Coronary artery (tissue), 2 donors: ENCODE data around the gene DMAC2.

ENCODE experiments used
- DNase-seq: peaks from one replicate; pipeline ENCODE4 v3.0.0-alpha.2; 2017; ENCODE audit warnings: low spot score
- H3K27ac ChIP-seq, 2 donors: fragments of 200-600 bp; sonication (generic); one replicate each; pipeline ENCODE4 v1.5.1; 2016 to 2019
- H3K4me3 ChIP-seq: fragments of 200-600 bp; sonication (generic); 2 replicates; pipeline ENCODE4 v1.5.1; 2016; ENCODE audit warnings: mild to moderate bottlenecking, moderate library complexity
- TF ChIP-seq, protein P1 (sequence below): fragments of 200-600 bp; sonication (generic); IDR thresholded peaks from one replicate; pipeline ENCODE4 v1.5.1; 2019; ENCODE audit warnings: antibody characterized with exemption

The DMAC2 gene

DNA sequence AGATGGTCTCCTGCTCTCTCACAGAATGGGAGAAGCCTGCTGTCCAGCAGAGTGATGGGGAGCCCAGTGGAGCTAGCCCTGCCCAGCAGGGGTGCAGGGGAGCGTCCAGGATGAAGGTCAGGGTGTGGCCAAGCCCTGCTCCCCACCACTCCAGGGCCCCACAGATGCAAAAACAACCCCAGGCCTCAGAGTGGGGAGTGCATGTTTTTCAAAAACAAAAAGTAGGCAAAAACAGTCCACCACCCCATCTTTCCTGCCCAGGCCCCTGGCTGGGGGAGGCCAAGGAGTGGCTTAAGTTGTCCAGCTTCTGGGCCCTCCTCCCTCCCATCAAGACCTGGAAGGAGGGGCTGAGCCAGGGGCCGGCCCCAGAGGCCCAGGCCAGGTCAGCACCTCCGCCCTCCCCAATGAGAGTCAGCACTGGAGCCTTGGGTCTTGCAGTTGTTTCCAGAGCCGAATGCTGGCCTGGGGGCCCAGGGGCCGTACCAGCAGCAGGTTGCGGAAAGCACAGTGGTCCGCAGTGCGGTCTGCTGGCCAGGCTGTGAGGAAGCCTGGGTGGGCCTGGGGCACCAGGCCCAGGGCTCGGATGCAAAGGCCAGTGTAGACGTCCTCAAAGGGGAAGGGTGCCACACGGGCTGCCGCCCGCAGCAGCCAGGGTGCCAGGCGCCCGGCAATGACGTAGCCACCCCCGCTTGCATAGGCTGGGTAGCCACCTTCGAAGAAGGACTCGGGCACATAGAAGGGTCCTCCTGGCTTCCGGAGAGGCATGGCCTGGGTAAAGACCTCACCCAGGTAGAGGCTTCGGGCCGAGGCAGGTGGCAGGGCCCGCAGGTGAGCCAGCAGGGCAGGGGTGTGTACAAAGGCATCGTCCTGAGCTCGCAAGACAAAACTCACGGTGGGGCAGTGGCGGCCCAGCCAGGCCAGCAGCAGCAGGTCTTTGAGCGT lies 14.3 kb downstream of the DMAC2 start:
- Histone ChIP-seq H3K27ac (peak overlapping the region in 1 of 2 donors; percentile 89), H3K4me3 (no peak overlapping the region)
- TF ChIP-seq, protein P1, sequence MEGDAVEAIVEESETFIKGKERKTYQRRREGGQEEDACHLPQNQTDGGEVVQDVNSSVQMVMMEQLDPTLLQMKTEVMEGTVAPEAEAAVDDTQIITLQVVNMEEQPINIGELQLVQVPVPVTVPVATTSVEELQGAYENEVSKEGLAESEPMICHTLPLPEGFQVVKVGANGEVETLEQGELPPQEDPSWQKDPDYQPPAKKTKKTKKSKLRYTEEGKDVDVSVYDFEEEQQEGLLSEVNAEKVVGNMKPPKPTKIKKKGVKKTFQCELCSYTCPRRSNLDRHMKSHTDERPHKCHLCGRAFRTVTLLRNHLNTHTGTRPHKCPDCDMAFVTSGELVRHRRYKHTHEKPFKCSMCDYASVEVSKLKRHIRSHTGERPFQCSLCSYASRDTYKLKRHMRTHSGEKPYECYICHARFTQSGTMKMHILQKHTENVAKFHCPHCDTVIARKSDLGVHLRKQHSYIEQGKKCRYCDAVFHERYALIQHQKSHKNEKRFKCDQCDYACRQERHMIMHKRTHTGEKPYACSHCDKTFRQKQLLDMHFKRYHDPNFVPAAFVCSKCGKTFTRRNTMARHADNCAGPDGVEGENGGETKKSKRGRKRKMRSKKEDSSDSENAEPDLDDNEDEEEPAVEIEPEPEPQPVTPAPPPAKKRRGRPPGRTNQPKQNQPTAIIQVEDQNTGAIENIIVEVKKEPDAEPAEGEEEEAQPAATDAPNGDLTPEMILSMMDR = no peak
- no peak for DNase-seq

DNA sequence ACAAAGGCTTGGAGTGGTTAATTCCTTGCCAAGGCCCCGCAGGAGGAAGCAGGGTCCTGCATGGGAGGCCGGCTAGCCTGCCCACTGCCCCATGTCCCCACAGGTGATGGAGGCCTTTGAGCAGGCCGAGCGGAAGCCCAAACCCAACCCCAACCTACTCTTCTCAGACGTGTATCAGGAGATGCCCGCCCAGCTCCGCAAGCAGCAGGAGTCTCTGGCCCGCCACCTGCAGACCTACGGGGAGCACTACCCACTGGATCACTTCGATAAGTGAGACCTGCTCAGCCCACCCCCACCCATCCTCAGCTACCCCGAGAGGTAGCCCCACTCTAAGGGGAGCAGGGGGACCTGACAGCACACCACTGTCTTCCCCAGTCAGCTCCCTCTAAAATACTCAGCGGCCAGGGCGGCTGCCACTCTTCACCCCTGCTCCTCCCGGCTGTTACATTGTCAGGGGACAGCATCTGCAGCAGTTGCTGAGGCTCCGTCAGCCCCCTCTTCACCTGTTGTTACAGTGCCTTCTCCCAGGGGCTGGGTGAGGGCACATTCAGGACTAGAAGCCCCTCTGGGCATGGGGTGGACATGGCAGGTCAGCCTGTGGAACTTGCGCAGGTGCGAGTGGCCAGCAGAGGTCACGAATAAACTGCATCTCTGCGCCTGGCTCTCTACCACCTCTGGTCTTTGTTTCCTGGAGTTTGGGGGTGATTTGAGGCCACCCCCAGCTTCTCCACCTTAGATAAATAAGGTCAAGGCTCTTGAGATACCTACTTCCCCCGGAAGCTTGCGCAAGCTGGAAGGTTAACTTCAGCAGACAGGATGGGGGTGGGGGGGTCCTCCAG lies 15.2 kb downstream of the DMAC2 start:
- TF ChIP-seq, protein P1 = no peak
- Histone ChIP-seq H3K4me3 (no peak overlapping the region), H3K27ac (no peak overlapping the region)
- no peak for DNase-seq

DNA sequence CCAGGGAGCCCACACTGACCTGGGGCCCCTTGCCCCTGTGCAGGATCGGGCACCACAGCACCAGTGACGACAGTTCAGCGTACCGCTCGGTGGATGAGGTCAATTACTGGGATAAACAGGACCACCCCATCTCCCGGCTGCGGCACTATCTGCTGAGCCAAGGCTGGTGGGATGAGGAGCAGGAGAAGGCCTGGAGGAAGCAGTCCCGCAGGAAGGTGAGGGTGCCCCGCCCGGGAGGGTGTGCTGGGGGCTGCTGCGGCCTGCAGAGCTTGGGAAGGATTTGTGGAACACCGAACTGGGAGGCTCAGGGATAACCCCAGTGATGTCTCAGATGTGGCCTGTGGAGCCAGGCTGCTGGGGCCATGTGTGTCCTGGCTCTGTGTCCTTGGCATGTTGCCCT lies 16.8 kb downstream of the DMAC2 start:
- Histone ChIP-seq H3K27ac (no peak overlapping the region), H3K4me3 (no peak overlapping the region)
- no peak for DNase-seq
- TF ChIP-seq, protein P1 = no peak

DNA sequence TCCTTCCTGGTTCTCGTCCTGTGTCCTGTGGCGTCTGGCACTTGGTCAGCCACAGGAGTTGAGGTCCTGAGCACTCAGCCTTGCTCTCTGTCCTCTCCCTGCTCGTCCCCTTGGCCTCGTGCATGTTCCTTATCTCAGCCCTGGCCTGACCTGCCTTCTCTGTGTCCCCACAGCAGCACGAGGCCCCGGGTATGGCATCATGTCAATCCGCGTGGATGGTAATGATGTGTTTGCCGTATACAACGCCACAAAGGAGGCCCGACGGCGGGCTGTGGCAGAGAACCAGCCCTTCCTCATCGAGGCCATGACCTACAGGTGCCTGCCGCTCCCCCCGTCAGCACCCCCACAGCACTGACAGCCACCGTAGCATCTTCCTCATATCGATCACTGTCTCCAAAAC lies 17.3 kb downstream of the DMAC2 start:
- Histone ChIP-seq H3K27ac (no peak overlapping the region), H3K4me3 (no peak overlapping the region)
- no peak for DNase-seq
- TF ChIP-seq, protein P1 = no peak

DNA sequence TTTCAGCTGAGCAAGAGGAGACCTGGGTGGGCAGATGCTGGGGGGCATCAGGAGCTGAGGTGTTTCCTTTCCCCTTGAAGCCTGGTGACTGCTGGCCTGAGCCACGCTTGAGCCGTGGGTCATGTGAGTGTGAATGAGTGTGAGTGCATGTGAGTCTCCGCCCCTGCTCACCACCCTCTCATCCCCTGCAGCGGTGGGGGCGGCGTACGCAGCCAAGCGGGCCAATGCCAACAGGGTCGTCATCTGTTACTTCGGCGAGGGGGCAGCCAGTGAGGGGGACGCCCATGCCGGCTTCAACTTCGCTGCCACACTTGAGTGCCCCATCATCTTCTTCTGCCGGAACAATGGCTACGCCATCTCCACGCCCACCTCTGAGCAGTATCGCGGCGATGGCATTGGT lies 17.7 kb downstream of the DMAC2 start:
- TF ChIP-seq, protein P1 = no peak
- no peak for DNase-seq
- Histone ChIP-seq H3K4me3 (no peak overlapping the region), H3K27ac (no peak overlapping the region)

DNA sequence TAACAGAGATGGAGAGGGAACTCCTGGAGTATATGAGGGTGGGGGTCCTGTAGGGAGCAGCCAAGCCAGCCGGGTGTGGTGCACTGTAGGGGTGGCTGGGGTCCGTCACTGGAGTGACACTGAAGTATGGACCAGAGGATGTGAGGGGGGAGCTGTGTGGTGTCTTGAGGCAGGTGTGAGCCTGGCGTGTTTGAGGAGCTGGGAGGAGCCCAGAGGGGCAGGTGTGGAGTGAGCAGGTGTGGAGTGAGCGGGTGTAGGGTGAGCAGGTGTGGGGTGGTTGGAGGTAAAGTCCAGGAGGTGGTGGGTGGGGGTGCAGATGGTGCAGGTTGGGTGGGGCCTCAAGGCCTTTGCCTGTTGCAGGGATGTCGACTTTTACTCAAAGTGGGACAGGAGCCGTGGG lies 18.4 kb downstream of the DMAC2 start:
- Histone ChIP-seq H3K4me3 (no peak overlapping the region), H3K27ac (peak overlapping the region in 1 of 2 donors; percentile 37)
- TF ChIP-seq, protein P1 = no peak
- no peak for DNase-seq
